ENCODE data around the gene SERPINI1. TPM values are rescaled to one million over a fixed set of nuclear protein-coding genes. Genes with fewer than 3 reads are reported as not detected.

SERPINI1 gene
- total and polyA plus RNA-seq, 2 experiments from 2014 or later, result 13.2 to 23.1 TPM

- no peak overlapping the region for H3K27ac ChIP-seq
- no peaks in the 10 kb centered on the region for H3K9me2 ChIP-seq (replicated peaks; ENCODE audit: insufficient read depth)
- no peak overlapping the region for H2AFZ ChIP-seq
- H3K4me2 ChIP-seq, result no peak overlapping the region
- WGBS (ENCODE audit: low lambda C conversion rate, missing lambda C conversion rate), result 92% methylated on average over 1 of the region's 1 CpG
- no peaks in the 10 kb centered on the region for H3K36me3 ChIP-seq (replicated peaks; ENCODE audit: insufficient read depth, low read depth)
- no peak for DNase-seq (ENCODE audit: low spot score)
- H3K79me2 ChIP-seq, result no peaks in the 10 kb centered on the region
- no peak for TF ChIP-seq EZH2phosphoT487 (IDR thresholded peaks at IDR 0.05; ENCODE audit: low read depth, severe bottlenecking, unreplicated experiment)
- no peak for TF ChIP-seq CTCF (IDR thresholded peaks at IDR 0.05; ENCODE audit: poor library complexity)
- no peak for TF ChIP-seq EZH2 (IDR thresholded peaks at IDR 0.05; ENCODE audit: borderline replicate concordance)
- no peak overlapping the region for H3K4me3 ChIP-seq
- no peaks in the 10 kb centered on the region for H3K4me1 ChIP-seq (ENCODE audit: insufficient read depth)
- H3K9me3 ChIP-seq (ENCODE audit: low read depth), result no peaks in the 10 kb centered on the region
- H4K20me1 ChIP-seq (ENCODE audit: insufficient read depth, poor library complexity, severe bottlenecking), result no peaks in the 10 kb centered on the region
- H3K27me3 ChIP-seq, result no peaks in the 10 kb centered on the region
Observed at GRCh38 chr3:167777356-167777755, 41.8 kb downstream of the SERPINI1 start.

- no peak overlapping the region for H3K4me3 ChIP-seq
- H4K20me1 ChIP-seq (ENCODE audit: insufficient read depth, poor library complexity, severe bottlenecking), result no peaks in the 10 kb centered on the region
- H3K79me2 ChIP-seq, result no peaks in the 10 kb centered on the region
- DNase-seq (ENCODE audit: low spot score), result no peak
- H3K4me1 ChIP-seq (ENCODE audit: insufficient read depth), result no peaks in the 10 kb centered on the region
- H3K4me2 ChIP-seq, result no peak overlapping the region
- TF ChIP-seq CTCF (IDR thresholded peaks at IDR 0.05; ENCODE audit: poor library complexity) (no peak), EZH2 (IDR thresholded peaks at IDR 0.05; ENCODE audit: borderline replicate concordance) (no peak), EZH2phosphoT487 (IDR thresholded peaks at IDR 0.05; ENCODE audit: low read depth, severe bottlenecking, unreplicated experiment) (no peak)
- whole genome bisulfite sequencing (ENCODE audit: low lambda C conversion rate, missing lambda C conversion rate), result 87% methylated on average over 2 of the region's 2 CpGs
- H2AFZ ChIP-seq, result no peak overlapping the region
- no peaks in the 10 kb centered on the region for H3K27me3 ChIP-seq
- no peak overlapping the region for H3K27ac ChIP-seq
- no peaks in the 10 kb centered on the region for H3K9me2 ChIP-seq (replicated peaks; ENCODE audit: insufficient read depth)
- H3K36me3 ChIP-seq (replicated peaks; ENCODE audit: insufficient read depth, low read depth), result no peaks in the 10 kb centered on the region
- no peaks in the 10 kb centered on the region for H3K9me3 ChIP-seq (ENCODE audit: low read depth)
Observed at GRCh38 chr3:167780214-167780883, 44.8 kb downstream of the SERPINI1 start.

- Histone ChIP-seq H3K27me3 (no peaks in the 10 kb centered on the region), H3K9me3 (ENCODE audit: low read depth) (no peaks in the 10 kb centered on the region), H3K4me2 (no peak overlapping the region), H3K4me3 (no peak overlapping the region), H2AFZ (no peak overlapping the region), H3K4me1 (ENCODE audit: insufficient read depth) (no peaks in the 10 kb centered on the region), H3K36me3 (replicated peaks; ENCODE audit: insufficient read depth, low read depth) (no peaks in the 10 kb centered on the region), H3K79me2 (no peaks in the 10 kb centered on the region), H4K20me1 (ENCODE audit: insufficient read depth, poor library complexity, severe bottlenecking) (no peaks in the 10 kb centered on the region), H3K27ac (no peak overlapping the region), H3K9me2 (replicated peaks; ENCODE audit: insufficient read depth) (no peaks in the 10 kb centered on the region)
- TF ChIP-seq EZH2phosphoT487 (IDR thresholded peaks at IDR 0.05; ENCODE audit: low read depth, severe bottlenecking, unreplicated experiment), result no peak
- TF ChIP-seq EZH2 (IDR thresholded peaks at IDR 0.05; ENCODE audit: borderline replicate concordance), result no peak
- no peak for TF ChIP-seq CTCF (IDR thresholded peaks at IDR 0.05; ENCODE audit: poor library complexity)
- no peak for DNase-seq (ENCODE audit: low spot score)
- WGBS (ENCODE audit: low lambda C conversion rate, missing lambda C conversion rate), result 90% methylated on average over 1 of the region's 1 CpG
Observed at GRCh38 chr3:167783781-167784180, 48.3 kb downstream of the SERPINI1 start.

Measured in hepatocyte (in vitro differentiated cells).